22Rv1 (cell line): ENCODE measurements around the gene S100A12.

ENCODE experiments used
- CTCF ChIP-seq: fragments of 450-650 bp; IDR thresholded peaks from 2 replicates; pipeline ENCODE4 v1.5.1; 2017; ENCODE audit warnings: mild to moderate bottlenecking
- ZFX ChIP-seq: fragments of 450-650 bp; IDR thresholded peaks from 2 replicates; pipeline ENCODE4 v1.6.1; 2017; ENCODE audit warnings: antibody characterized with exemption, borderline replicate concordance

- no peak for TF ChIP-seq CTCF
- no peak for TF ChIP-seq ZFX
Observed at GRCh38 chr1:153342178-153342577, 33.2 kb downstream of the S100A12 start.
